Measurements from ENCODE around the gene MCTP1.

DNA sequence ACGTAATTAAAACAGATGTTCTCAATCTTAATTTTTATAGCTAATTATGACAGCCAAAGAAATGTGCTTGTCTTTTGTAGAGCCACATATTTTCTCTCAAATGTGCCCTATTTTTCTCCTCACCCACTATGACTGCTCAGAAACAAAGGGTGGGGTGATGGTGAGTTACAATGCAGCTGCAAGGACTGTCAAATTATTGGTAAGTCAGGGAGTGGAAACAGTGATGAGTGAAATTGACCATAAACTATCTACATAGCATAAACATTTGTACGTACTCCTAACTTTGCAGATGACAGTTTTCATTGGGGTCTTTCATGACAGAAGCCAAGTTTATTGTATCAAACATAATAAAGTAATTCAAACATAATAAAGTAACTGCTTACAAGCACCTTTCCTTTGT, 215.9 kb downstream of the MCTP1 start:
- TF ChIP-seq NR3C1 (CRISPR knock-in tag; conservative IDR thresholded peaks at IDR 0.05; ENCODE audit: low read depth) (no peak), ZNF232 (CRISPR knock-in tag; IDR thresholded peaks at IDR 0.05) (no peak), CREB1 (CRISPR knock-in tag; IDR thresholded peaks at IDR 0.05) (no peak), ATF1 (CRISPR knock-in tag; IDR thresholded peaks at IDR 0.05) (no peak), CREM (CRISPR knock-in tag; IDR thresholded peaks at IDR 0.05) (no peak), FOXK1 (CRISPR knock-in tag; IDR thresholded peaks at IDR 0.05) (no peak), ZNF263 (CRISPR knock-in tag; IDR thresholded peaks at IDR 0.05; ENCODE audit: low read depth) (no peak), FOXJ3 (CRISPR knock-in tag; IDR thresholded peaks at IDR 0.05; ENCODE audit: borderline replicate concordance) (no peak)
- TF ChIP-seq, protein P1, sequence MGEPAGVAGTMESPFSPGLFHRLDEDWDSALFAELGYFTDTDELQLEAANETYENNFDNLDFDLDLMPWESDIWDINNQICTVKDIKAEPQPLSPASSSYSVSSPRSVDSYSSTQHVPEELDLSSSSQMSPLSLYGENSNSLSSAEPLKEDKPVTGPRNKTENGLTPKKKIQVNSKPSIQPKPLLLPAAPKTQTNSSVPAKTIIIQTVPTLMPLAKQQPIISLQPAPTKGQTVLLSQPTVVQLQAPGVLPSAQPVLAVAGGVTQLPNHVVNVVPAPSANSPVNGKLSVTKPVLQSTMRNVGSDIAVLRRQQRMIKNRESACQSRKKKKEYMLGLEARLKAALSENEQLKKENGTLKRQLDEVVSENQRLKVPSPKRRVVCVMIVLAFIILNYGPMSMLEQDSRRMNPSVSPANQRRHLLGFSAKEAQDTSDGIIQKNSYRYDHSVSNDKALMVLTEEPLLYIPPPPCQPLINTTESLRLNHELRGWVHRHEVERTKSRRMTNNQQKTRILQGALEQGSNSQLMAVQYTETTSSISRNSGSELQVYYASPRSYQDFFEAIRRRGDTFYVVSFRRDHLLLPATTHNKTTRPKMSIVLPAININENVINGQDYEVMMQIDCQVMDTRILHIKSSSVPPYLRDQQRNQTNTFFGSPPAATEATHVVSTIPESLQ (CRISPR knock-in tag; IDR thresholded peaks at IDR 0.05) = no peak
- TF ChIP-seq, protein P2, sequence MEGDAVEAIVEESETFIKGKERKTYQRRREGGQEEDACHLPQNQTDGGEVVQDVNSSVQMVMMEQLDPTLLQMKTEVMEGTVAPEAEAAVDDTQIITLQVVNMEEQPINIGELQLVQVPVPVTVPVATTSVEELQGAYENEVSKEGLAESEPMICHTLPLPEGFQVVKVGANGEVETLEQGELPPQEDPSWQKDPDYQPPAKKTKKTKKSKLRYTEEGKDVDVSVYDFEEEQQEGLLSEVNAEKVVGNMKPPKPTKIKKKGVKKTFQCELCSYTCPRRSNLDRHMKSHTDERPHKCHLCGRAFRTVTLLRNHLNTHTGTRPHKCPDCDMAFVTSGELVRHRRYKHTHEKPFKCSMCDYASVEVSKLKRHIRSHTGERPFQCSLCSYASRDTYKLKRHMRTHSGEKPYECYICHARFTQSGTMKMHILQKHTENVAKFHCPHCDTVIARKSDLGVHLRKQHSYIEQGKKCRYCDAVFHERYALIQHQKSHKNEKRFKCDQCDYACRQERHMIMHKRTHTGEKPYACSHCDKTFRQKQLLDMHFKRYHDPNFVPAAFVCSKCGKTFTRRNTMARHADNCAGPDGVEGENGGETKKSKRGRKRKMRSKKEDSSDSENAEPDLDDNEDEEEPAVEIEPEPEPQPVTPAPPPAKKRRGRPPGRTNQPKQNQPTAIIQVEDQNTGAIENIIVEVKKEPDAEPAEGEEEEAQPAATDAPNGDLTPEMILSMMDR (IDR thresholded peaks at IDR 0.05) = no peak
- TF ChIP-seq, protein P3, sequence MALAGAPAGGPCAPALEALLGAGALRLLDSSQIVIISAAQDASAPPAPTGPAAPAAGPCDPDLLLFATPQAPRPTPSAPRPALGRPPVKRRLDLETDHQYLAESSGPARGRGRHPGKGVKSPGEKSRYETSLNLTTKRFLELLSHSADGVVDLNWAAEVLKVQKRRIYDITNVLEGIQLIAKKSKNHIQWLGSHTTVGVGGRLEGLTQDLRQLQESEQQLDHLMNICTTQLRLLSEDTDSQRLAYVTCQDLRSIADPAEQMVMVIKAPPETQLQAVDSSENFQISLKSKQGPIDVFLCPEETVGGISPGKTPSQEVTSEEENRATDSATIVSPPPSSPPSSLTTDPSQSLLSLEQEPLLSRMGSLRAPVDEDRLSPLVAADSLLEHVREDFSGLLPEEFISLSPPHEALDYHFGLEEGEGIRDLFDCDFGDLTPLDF (CRISPR knock-in tag; IDR thresholded peaks at IDR 0.05) = no peak
- TF ChIP-seq, protein P4, sequence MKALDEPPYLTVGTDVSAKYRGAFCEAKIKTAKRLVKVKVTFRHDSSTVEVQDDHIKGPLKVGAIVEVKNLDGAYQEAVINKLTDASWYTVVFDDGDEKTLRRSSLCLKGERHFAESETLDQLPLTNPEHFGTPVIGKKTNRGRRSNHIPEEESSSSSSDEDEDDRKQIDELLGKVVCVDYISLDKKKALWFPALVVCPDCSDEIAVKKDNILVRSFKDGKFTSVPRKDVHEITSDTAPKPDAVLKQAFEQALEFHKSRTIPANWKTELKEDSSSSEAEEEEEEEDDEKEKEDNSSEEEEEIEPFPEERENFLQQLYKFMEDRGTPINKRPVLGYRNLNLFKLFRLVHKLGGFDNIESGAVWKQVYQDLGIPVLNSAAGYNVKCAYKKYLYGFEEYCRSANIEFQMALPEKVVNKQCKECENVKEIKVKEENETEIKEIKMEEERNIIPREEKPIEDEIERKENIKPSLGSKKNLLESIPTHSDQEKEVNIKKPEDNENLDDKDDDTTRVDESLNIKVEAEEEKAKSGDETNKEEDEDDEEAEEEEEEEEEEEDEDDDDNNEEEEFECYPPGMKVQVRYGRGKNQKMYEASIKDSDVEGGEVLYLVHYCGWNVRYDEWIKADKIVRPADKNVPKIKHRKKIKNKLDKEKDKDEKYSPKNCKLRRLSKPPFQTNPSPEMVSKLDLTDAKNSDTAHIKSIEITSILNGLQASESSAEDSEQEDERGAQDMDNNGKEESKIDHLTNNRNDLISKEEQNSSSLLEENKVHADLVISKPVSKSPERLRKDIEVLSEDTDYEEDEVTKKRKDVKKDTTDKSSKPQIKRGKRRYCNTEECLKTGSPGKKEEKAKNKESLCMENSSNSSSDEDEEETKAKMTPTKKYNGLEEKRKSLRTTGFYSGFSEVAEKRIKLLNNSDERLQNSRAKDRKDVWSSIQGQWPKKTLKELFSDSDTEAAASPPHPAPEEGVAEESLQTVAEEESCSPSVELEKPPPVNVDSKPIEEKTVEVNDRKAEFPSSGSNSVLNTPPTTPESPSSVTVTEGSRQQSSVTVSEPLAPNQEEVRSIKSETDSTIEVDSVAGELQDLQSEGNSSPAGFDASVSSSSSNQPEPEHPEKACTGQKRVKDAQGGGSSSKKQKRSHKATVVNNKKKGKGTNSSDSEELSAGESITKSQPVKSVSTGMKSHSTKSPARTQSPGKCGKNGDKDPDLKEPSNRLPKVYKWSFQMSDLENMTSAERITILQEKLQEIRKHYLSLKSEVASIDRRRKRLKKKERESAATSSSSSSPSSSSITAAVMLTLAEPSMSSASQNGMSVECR (CRISPR knock-in tag; IDR thresholded peaks at IDR 0.05; ENCODE audit: borderline replicate concordance) = no peak
- TF ChIP-seq, protein P5, sequence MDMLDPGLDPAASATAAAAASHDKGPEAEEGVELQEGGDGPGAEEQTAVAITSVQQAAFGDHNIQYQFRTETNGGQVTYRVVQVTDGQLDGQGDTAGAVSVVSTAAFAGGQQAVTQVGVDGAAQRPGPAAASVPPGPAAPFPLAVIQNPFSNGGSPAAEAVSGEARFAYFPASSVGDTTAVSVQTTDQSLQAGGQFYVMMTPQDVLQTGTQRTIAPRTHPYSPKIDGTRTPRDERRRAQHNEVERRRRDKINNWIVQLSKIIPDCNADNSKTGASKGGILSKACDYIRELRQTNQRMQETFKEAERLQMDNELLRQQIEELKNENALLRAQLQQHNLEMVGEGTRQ (CRISPR knock-in tag; IDR thresholded peaks at IDR 0.05) = no peak
- TF ChIP-seq, protein P6, sequence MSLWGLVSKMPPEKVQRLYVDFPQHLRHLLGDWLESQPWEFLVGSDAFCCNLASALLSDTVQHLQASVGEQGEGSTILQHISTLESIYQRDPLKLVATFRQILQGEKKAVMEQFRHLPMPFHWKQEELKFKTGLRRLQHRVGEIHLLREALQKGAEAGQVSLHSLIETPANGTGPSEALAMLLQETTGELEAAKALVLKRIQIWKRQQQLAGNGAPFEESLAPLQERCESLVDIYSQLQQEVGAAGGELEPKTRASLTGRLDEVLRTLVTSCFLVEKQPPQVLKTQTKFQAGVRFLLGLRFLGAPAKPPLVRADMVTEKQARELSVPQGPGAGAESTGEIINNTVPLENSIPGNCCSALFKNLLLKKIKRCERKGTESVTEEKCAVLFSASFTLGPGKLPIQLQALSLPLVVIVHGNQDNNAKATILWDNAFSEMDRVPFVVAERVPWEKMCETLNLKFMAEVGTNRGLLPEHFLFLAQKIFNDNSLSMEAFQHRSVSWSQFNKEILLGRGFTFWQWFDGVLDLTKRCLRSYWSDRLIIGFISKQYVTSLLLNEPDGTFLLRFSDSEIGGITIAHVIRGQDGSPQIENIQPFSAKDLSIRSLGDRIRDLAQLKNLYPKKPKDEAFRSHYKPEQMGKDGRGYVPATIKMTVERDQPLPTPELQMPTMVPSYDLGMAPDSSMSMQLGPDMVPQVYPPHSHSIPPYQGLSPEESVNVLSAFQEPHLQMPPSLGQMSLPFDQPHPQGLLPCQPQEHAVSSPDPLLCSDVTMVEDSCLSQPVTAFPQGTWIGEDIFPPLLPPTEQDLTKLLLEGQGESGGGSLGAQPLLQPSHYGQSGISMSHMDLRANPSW (CRISPR knock-in tag; conservative IDR thresholded peaks at IDR 0.05; ENCODE audit: low read depth) = no peak

Data from WTC11 (cell line).